Stimulated activated CD4-positive, alpha-beta T cell treated with anti-CD3 and anti-CD28 coated beads, Interleukin-1b, Interleukin-23, amount 100 ng/mL, for 48 hours (primary cell): ENCODE measurements around the gene FCAMR.

Source experiments
- DNase-seq: peaks from one replicate; pipeline ENCODE4 v3.0.0-alpha.2; 2020

Gene FCAMR, protein sequence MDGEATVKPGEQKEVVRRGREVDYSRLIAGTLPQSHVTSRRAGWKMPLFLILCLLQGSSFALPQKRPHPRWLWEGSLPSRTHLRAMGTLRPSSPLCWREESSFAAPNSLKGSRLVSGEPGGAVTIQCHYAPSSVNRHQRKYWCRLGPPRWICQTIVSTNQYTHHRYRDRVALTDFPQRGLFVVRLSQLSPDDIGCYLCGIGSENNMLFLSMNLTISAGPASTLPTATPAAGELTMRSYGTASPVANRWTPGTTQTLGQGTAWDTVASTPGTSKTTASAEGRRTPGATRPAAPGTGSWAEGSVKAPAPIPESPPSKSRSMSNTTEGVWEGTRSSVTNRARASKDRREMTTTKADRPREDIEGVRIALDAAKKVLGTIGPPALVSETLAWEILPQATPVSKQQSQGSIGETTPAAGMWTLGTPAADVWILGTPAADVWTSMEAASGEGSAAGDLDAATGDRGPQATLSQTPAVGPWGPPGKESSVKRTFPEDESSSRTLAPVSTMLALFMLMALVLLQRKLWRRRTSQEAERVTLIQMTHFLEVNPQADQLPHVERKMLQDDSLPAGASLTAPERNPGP

DNA sequence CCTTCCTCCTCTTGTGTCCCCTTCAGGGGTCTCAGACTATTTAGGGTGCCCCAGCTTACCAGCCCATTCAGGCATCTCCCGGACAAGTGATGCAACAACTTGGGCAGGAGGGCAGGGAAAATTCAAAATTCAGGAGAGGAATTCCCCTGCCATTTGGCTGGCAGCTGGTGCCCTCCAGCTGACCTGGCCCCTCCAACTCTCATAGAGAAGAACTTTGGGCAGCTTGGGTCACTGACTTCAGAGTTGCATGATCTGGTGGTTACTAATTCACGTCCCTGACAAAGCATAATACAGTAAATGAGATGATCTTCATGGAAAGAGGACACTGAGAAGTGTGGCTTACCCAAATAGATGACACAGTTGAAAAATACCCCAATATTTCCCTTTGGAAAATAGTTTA is at the start of gene FCAMR:
Gene FCAMR (minus strand): TSS at position 15 of the 400 bp plus-strand sequence. CDS start 335 bp downstream, outside the sequence.
- DNase-seq, result no peak

DNA sequence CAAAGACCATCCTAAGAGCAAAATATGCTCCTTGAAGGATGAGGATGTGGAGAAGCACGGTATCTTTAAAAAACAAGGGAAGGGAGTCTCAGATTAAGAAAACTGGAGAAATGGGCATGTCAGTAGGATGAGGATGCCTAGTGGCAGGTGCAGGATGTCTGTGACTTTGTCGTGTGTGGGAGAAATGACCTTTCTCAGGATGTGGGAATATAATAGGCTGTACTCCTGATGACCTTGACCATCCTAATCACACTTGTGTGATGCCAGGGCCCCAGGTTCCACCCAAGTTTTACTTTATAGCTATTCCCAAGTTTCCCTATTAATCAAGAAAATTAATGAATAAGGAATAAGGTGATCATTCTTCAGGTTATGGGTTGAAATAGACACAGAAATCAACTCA is 49.4 kb upstream of the FCAMR start:
- no peak for DNase-seq

DNA sequence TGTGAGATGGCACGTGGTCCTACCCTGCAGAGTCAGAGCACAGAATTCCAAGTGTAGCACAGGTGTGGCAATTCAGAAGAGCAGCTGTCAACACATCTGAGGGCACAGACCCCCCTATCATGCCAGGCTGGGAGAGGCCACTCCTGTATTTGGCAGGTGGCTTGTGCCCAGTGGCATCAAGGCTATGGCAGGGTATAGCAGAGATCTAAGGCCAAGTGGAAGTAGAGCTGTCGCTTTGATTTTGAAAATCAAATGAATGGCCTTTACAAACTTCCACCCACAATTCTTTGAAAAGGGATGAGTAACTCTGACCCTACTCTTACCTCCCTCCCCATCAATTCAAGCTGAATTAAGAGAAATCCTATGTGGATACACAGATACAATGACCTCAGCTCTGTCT is 48.9 kb upstream of the FCAMR start:
- DNase-seq, result no peak

DNA sequence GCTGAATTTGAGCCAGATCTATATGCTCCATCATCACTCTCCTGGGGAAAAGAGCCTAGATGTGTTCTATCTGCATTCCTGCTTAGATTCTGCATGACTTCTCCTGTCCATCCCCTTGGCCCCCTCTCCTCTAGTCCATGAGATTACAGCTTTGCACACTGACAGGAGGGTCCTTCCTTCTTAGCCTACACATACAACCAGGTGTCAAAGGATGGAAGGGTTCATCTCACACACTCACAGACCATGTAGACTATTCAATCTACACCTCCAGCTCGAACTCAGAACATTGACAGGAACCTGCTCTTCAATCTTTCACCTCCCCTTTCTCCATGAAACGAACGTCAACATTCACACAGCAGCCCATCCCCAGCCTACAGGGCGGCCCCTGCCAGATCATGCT is 48.4 kb upstream of the FCAMR start:
- no peak for DNase-seq

DNA sequence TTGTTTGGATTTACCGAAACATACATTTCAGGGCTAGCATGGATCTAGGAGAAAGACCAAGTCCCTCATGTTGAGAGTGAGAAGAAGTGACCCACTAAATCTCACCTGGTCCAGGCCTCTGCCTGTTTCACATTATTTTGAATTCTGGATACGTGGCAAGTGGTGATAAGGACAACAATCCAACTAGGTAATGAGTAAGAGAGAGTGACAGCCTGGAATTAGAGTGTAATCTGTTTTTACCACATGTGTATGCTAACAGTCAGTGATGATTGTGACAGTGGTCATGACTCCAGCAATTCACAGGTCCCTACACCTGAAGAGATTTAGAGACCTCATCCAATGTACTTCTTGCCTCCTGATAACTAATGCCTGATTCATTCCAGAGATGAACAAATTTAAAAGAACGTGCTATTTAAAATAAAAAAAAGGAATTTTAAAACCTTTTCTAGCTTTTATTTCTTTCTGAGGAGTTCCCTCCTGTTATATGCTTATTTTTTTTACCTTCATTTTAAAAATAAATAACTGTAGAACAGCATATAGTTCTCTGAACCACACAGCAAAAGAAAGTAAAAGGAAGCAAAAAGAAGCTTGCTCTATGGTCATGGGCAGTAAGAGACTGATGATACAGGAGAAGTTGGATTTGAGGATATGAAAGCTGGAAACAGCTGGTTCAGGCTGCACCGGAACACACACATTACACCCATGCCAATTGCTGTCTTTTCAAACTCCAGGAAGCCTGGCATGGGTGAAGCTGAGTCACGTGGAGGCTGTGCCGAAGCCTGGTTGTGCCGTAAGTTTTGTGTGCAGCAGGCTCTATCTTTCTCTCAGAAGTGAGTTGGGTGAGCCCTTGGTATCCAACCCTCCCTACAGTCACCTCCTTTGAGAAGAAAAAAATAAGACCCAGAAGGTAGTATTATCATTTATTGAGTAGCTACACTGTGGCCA is 47.6 kb upstream of the FCAMR start:
- DNase-seq, result no peak

DNA sequence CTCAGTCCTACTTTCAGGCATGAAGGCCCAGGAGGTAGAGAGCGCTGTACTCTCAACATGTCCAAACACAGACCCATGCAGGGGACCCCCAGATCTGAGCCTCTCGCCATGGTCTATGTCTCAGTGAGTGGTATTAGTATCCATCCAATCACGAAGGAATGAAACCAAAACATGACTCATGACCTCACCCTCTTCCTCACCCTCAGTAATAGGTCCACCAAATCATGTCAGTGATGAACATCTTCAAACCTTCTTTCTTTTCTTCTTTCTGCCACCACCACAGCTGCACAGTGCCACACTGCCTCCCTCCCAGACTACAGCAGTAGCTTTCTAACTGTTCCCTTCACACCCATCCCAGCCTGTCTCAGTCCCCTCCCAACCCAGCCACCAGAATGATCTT is 45.5 kb upstream of the FCAMR start:
- DNase-seq, result no peak

DNA sequence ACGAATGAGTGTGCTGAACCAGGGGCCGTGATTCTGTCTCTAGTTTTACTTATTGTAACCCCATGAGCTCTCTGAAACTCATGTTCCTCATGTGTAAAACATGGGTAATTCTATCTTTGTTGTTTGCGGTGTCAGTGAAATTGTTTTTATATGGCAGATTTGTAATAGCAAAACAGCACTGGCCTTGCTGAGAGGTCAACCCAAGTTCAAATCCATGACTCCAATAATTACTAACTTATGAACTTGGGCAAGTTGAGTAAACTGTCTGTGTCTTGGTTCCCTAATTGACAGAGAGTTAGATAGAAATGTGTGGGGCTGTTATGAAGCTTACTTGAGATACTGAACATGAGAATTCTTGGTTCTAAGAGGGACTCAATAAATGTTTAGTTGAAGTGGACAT is 44.5 kb upstream of the FCAMR start:
- DNase-seq, result no peak

DNA sequence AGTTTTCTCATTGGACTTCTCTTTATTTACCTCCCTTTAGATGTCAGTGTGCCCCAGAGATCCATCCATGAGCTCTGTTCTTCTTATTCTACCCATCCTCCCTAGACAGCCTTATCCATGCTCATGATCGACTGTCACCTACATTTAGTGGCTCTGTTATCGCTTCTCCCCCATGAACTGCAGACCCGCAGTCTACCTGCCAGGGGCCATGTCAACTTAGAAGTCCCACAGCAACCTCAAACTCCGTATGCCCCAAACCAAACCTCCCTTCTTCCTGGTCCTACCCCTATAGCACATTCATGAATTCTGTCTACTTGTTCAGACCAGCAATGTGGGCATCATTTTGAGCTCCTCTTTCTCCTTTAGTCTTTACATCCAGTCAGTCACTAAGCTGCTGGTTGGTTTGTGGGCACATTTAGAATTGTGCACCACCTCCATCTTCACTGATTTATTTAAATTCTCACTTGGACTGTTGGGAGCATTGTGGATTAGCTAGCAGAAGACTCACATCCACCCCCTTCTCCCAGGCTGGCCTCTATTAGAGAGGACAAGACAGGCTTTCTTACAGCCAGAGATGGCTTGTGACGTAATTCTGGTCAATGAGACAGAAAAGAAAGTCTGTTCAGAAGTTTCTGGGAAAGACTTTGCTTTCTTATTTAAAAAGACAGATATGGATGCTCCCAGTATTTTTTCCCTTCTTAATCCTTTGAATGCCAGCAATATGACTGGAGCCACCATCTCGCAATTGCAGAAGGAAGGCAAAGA is 43.2 kb upstream of the FCAMR start:
- no peak for DNase-seq

DNA sequence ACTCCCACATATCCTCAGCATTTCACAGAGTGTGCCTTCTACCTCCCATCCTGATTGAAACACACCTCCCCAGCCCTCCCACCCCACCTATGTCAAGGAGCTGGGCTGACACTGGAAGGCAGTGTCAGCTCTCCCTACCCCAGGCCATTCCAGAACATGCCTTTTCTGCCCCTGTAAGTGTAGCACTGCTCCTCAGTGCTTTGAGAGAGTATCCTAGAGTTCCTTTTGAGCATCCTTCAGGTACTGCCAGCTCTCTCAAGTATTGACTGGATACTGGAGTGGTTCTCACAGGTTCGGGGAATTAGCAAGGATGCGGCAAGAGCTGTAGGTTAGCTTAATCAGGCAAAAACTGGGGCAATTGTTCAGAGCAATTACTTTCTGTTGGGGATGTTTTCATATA is 40.5 kb upstream of the FCAMR start:
- DNase-seq, result no peak

DNA sequence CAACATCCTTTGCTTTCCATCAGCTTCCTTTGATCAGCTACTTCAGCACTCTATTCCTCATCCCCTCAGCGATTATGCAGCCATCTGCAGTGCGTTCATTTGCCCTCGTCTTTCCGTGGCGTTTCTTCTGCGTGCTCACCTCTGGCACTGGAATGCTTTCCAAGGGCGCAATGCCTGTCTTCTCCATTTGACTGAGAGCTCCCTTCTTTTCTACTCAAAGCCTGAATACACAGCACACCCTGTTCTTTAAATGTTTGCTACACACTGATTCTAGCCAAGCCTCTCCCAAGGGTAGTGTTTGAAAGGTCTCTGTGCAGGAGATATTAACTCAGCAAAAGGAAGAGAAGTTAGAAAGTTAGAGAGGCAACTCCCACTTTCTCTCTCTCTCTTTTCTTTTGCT is 39.7 kb upstream of the FCAMR start:
- no peak for DNase-seq

DNA sequence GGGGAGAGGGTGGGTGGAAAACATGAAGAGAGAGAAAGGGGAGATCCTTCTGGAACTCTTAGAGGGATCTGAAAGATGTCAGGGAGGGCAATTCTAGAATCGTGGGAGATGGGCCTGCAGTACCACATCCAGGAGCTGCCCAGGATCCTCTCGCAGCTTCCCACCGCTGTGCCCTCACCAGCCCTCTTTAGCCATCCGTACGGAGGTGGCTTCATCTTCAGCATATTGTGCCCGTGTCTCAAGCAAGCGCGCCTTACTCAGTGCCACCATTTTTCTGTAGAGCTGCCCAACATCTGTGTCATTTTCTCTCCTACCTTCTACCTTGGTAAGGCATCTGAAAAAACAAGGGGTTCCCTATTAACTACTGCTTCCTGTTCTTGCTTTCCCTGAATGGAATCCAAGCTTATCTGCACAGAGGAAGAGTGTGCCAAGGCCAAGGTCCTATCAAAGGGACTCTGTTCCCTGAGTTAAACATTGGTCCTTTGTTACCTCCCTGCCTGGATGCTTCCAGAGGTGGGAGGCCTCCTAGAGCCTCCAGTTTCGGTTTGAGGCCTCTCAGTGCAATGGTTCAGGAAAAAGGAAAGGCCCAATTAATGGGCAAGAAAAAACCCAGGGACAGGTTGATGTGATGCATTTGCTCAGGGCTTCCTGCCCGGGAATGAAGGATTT is 39.1 kb upstream of the FCAMR start:
- DNase-seq, result no peak

DNA sequence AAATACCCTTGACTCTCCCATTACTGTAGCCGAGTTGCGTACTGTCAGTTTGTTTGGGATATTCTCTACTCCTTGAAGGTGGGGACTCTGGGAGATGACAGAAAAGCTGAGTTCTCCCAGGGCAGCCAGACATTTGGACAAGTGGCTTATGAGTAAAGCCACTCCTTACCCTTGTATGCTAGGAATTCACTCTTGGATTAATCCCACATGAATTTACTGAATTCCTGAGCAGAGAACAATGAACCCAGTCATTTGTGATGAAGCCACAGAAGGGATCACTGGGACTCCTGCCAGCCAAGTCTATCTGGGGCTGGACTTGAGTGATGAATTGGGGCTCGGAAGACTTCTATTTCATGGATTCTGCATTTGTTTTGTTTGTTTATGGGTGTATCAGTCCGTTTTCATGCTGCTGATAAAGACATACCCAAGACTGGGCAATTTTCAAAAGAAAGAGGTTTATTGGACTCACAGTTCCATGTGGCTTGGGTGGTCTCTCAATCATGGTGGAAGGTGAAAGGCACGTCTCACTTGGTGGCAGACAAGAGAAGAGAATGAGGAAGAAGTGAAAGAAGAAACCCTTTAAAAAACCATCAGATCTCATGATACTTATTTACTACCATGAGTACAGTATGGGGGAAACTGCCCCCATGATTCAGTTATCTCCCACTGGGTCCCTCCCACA is 37.2 kb upstream of the FCAMR start:
- no peak for DNase-seq

DNA sequence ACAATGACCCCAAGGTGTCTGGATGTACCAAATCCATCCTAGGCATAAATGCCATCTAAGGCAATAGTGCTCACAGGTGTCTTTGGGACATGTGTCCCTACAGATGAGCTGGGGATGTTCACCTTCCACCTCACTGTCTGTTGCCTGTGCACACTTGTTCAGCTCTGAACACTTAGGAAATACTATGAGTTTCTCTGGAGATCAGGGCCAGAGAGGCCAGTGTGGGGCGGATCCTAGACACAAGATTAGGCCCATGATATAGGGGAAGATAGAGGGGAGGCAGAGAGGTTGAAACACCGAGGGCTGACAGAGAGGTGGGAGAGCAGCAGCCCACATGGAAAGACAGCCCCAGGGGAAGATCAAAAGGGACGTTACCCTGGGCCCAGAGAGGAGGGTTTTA is 36.7 kb upstream of the FCAMR start:
- no peak for DNase-seq

DNA sequence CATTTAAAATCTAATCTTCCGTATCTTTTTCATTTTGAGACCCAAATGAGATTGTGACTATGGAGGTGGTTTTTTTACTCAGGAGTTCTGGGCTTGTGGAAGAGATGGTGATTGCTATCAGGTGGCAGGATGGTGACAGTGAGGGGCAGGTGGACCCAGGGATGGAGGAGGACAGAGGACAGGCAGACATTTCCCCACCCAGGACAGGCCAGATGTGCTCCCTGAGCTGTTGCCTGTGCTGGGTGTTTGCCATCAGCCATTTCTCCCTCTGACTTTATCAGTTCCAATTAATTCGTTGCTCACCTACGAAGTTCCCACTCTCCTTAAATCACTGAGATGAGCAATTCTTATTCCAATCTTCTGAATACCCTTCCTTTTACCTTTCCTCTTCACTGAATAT is 35.8 kb upstream of the FCAMR start:
- DNase-seq, result no peak

DNA sequence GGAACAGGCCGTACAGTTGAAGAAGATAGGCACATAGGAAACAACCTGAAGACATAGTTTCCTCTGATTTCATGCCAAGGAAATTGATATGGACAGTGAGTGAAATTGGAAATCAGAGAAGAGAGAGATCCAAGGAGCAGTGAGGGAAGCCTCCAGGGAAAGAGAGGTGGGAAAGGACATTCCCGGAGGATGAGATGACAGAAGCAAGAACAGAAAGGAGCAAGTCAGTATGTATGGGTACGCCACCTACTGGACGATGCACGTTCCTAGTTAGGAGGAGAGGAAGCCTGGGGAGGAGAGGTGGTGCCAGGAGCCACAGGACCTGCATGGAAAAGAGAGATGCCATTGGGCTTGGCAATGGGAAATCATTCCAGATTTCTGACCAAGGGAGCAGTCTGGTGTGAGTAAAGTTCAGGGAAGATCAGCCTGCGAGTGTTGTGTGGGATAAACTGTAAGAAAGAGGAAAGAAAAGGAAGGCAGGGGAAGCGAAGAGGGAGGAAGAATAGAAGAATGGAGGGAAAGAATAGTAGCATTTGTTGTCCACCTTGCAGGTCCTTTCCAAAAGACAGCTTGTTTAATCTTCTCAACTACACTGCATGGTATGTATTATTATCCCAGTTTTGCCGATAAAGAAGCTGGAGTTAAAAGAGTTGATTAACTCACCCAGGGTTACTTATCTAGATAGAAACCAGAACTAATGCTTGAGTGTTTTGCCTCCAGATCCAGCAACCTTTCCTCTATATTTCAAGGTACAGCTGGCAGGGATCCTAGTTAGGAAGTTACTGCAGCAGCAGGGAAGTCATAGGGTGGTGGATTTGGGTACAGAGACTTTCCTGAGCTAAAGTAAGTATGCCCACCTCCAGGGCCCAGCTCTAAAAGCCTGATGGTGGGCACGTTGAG is 34.9 kb upstream of the FCAMR start:
- DNase-seq, result no peak

DNA sequence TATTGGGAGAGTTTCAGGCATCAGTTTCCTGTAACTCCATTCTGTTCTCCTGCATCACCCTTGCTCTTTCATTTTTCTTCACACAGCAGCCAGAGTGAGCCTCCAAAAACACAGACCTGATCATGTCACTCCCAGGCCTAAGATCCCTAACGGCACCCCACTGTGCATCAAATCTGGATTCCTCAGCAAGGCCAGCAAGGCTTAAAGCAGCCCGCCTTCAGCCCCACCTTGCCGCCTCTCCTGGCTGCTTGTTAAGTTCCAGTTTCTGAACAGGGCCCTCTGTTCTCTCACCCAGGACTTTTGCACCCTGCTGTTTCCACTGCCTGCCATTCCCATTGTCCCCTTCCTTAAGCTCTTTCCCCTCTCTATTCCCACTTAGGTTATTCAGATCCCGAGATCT is 33.0 kb upstream of the FCAMR start:
- no peak for DNase-seq

DNA sequence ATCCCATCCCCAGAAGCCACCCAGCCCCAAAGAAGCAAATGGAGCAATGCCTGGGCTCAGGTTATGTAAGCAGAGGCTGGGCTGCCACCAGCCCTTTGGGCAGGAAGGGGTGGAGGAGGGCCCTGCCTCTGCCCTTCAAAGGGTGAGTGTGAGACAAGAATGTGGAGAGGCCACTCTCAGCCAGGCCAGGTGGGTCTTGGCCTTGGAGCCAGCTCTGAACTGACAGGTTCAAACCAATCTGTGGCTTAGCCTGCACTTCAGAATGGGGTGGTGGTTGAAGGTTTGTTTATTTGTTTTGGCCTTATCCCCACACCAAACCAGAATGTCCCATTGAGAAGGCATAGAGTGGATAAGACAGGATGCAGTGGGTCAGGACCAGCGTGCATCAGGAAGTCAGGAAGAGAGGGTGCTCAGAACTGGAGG is 32.5 kb upstream of the FCAMR start:
- DNase-seq, result no peak

DNA sequence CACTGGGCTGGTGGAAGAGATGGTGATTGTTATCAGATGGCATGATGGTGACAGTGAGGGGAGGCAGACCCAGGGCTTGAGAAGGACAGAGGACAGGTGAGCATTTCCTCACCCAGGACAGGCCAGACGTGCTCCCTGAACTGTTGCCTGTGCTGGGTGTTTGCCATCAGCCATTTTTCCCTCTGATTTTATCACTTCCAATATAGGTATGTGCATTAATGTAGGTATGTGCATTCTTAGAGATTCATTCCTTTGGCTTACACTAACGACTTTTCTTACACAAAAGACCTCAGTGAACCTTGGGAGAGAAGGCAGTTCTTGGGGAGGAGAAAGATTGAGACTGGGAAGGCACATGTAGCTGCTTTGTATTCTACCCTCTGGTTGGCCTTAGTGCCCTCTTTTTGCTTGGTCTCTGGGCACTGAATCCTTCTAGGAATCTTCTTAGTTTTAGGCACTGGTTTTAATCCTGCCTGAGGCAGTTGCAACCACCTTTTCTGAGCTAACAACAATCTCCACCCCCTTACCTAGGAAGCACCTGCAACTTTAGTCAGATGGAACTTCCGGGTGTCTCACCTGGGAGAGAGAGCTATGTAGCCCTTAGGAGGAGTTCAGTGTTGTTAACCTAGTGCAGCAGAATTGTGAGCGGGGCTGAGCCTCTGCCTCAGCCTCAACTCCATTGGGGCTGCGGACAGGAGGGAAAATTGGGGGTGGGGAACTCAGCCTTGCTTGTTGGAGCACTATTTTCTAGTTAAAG is 31.4 kb upstream of the FCAMR start:
- no peak for DNase-seq

DNA sequence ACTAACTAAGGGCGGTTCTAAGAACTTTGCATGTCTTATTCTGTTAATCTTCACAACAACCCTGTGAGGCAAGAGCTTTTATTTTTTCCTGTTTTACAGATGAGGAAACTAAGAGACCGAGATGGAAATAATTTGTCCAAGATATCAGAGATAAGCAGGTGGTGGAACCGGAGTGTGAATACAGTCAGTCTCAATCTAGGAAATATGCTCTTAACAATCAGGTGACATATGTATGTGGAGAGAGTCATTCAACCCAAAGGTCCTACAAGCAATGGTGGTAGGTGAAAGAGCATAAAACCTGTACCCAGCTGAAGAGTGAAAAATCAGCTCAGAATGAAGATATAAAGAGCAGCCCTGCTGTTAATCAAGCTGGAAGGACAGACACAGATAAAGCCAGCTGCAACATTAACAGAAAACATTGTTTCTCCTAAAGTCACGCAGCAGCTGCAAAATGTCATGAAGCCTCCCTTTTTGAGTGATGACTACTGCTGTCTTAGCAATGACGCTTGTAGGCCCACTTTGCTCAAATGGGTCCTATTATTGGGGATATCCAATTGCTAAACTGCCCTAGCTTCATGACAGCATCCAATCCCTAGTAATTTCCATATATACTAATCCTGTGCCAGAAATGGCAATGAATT is 30.5 kb upstream of the FCAMR start:
- DNase-seq, result no peak
